ENCODE results near the gene GPR34.

GPR34 gene

GRCh38 chrX:41734530-41734929 is 45.8 kb downstream of the GPR34 start:
- no peak for DNase-seq (ENCODE audit: low spot score)

- no peak for DNase-seq (ENCODE audit: low spot score)
Observed at GRCh38 chrX:41737065-41737464, 48.3 kb downstream of the GPR34 start.

DNA sequence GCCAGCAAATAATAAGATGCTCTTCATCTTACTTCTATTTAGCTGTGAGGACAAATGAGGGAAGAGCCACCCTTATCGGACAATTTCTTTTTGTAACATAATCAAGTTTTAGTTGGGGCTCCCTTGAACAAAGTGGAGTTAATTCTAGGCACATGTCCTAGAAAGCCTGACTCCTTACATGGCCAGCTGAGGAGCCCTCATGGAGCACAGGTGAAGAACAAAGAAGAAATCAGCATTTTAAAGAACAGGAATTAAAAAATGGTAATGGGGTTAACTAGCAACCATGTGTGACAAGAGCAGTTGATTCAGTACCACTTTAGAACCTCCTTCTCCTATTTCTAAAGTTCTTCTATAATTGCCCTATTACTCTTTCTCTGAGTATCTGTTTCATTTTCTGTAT is 51.1 kb downstream of the GPR34 start:
- no peak for DNase-seq (ENCODE audit: low spot score)

All from left forelimb (tissue), 1 donor.